DMS 273 treated with DMSO at 0.1 percent for 48 hours (cell line): Measurements from ENCODE around the gene KCNQ1.

Experiments used
- DNase-seq: peaks from one replicate; lab custom pipeline; 2025; lab: John Stamatoyannopoulos, UW

The KCNQ1 gene

DNA sequence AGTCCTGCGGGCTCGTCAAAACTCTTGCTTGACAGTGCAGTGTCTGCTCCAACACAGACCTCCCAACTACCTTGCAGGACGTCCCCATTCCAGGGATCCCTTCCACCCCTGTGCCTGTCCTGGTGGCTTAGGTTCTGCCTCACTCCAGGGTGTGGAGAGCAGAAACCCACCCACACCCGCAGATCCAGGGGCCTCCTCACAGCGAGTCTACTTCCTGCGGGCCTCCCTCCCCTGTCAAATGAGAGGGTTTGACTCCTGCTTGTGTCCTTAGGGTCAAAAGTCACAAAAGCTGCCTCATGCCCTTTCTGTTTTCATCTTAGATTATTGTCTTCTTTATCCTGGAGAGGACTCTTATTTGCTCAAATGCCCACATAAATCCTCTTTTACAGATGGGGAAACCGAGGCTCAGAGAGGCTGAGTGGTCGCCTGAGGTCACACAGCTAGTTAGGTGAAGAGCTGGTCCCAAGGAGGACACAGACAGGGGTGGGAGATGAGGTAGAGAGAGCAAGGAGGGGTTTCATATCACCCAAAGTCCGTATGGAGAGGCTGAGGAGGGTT lies 336.1 kb downstream of the KCNQ1 start:
- no peak for DNase-seq

DNA sequence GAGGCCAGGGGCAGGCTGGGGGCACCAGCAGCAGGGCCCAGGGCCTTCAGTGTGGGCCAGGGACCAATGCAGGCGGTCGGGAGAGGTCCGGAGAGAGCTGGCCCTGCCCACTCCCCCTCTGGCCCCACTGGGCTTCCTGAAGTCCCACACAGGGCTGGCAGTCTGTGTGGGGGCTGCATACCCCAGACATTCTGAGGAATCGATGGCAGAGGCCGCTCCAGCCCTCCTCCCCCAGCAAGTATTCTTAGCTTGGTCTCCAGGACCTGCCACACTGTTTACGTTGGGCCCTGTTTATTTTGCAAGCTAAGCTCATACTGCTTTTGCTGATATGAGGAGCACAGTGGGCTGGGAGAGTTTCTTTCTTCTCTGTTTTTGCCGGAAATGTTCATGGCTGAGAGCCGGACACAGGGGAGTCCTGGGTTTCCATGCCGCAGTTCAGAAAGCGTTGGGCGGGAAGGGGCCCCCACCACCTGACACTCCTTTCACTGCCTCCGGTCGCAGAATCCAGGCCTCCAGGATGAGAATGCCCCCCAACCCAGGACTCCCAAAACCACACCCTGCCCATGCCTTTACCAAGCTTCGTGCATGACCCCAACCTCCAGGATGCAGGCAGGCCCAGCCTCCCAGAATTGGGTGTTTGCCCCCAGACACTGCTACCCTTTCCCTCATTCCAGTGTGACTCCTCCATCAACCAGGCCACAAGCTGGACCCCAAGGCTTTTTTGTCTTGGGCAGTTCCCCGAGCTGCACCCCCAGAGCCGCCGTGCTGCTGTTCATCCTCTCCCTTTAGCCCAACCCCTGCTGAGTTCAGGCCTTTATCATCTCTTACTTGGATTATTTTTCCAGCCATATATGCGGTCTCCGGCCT lies 336.8 kb downstream of the KCNQ1 start:
- no peak for DNase-seq

DNA sequence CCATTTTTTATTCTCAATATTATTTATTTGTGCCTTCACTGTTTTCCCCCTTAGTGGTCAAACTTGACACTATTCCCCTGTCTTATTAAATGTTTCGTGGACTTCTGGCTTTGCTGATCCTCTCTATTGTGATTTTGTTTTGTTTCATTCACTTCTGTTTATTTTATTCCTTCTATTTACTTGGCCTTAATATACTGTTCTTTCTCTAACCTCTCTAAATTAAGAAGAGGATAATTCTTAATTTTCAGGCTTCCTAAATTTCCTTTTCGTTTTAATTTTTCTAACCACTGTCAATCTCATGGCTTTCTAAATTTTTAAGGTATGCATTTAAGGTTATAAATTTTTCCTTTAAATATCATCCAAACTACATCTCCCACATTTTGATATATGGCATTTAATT lies 338.0 kb downstream of the KCNQ1 start:
- no peak for DNase-seq

DNA sequence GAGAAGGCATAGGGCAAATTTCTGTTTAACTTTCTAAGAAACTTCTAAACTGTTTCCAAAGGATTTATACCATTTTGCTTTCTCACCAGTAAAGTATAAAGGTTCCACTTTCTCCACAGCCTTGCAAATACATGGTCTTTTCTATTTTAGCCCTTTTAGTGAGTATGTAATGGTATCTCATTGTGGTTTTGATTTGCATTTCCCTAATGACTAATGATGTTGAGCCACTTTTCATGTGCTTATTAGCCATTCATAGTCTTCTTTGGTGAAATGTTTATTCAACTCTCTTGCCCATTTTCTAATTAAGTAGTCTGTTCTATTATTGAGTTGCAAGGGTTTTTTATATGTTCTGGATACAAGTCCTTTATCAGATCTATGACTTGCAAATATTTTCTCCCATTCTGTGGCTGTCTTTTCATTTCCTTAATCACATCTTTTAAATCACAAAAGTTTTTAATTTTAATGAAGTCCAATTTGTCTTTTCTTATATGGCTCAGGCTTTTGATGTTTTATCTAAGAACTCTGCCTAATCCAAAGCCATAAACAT lies 338.8 kb downstream of the KCNQ1 start:
- DNase-seq, result no peak

DNA sequence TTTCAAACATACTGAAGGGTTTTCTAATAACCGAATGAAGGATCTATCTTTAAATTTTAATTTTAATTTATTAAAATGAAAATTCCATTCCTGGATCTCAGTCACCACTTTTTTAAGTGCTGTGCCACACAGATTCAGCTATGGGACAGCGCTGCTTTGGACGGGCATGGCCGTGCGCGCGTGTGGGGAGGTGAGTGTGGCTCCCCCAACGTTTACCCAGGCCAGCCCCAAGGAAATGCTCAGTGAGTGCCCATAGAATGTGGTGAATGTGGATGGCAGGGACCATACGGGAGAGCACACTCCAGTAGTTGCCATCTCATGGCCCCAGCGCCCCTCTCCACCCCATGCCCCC lies 343.0 kb downstream of the KCNQ1 start:
- no peak for DNase-seq

DNA sequence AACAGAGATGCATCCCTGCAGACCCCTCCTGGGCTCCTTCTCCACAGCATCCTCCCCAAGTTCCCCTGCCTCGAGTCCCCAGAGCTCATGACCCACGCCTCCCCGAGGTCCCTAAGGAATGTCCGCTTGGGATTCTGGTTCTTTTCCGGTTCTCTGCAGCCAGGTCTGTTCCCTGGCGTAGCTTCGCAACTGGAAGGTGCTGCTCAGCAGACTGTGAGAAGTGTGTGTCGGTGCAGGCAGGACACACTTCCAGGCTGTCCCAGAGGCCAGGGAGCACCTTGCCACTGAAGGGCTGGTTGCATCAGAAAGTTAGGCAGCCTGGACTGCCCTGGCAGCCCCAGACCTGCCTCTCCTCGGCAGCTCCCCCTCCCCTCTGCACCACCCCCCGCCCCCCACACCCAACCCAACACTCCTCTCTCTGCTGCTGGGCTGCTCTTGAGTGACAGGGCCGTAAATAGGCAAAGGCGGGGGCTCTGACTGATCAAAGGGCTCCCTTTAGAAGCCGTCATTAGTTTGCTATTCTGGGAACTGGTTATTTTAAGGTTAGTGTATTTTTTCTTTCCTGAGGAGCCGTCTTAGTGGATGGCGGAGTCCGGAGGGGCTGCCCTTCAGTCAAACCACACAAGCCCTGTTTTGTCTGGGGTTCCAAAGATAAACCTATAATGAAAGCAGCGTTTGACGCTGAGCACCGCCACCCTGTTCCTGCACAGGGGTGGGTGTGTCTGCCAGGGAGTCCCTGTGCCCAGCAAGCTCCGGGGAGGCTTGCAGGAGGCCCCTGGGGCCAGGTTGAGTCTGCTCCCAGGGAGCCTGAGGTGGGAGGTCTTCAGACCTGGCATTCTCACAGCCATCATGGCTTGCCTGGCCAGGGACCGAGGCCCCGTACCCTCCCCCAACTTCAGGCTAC lies 343.6 kb downstream of the KCNQ1 start:
- DNase-seq, result no peak

DNA sequence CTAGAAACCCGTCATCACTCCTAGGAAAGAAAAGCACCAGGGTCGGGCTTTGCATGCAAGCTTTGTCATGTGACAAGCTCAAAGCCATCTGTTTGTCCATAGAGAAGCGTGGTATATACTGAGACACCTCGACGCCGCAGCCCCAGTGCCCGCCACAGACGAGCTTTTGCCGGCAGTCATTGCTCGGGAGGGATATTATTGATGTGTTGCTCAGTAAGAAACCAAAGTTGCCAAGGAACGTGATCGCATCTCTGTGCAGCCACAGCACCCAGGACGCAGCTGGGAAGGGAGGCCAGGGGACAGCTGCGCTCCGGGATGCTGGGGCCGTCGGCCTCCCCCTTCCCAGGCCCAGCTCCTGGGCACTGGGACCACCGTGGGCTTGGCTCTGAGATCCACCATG lies 344.5 kb downstream of the KCNQ1 start:
- DNase-seq, result no peak

DNA sequence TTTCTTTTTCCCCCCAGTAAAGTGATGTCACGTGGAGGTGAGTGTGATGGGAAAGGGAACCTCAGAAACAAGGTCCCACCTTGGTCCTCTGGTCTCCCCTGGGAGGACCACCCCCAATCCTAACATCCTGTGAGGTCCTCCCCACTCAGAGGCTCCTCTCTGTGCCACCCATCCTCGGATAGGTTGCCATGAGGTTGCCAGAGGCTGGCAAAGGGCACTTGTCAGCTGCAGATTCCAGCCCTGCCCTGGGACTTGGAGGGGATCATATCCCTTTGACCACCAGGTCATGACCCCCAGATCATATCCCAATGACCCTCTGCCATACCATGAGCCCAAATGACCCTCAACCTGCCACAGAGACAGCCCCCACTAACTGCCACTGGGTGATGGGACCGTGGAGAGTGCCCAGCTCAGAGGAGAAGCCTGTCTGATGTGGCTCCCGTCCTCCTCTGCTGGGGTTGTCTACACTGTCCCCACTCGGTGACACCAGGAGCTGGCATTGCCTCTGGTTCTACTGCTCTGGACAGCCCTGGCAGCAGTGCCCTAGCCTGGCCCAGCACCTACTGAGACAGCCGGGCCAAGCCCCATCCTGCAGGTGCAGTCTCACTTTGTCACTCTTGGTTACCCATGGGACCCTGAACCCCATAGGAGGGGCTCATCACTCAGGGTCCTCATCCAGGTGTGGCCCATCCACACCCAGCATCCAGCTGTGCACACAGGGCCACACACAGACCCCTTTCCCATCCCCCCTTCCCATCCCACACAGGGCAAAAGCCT lies 345.2 kb downstream of the KCNQ1 start:
- no peak for DNase-seq

DNA sequence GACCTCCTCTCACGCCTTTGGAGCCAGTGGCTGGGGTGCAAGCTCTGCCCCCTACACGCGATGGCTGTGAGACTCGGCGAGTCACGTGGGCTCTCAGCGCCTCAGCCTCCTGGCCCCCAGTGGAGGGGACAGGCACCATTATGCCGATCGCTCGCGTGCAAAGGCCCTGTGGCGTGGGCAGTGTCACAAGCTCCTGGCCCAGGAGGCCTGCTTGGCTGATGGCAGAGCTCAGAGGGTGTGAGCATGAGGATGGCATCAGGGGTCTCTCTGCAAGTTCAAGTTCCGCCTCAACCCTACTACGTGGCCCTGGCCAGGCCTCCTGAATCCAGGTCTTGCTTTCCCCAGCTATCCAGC lies 345.7 kb downstream of the KCNQ1 start:
- no peak for DNase-seq

DNA sequence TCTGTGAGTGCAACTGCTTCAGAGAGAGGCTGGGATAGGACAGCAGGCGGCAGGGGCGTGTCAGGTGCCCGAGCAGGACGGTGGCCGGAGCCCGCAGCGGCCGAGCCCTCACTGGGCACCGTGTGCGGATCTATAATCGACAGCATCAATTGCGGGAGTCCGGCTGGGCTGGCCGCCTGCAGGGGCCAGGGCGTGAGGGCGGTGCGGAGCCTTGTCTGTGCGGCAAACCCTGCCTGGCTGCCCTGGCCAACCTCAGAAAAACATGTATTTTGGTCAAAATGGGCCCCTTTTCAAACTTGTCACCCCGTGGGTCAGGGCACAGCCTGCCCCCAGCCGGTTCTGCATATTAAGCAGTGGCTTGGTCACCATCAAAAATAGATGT lies 346.3 kb downstream of the KCNQ1 start:
- no peak for DNase-seq

DNA sequence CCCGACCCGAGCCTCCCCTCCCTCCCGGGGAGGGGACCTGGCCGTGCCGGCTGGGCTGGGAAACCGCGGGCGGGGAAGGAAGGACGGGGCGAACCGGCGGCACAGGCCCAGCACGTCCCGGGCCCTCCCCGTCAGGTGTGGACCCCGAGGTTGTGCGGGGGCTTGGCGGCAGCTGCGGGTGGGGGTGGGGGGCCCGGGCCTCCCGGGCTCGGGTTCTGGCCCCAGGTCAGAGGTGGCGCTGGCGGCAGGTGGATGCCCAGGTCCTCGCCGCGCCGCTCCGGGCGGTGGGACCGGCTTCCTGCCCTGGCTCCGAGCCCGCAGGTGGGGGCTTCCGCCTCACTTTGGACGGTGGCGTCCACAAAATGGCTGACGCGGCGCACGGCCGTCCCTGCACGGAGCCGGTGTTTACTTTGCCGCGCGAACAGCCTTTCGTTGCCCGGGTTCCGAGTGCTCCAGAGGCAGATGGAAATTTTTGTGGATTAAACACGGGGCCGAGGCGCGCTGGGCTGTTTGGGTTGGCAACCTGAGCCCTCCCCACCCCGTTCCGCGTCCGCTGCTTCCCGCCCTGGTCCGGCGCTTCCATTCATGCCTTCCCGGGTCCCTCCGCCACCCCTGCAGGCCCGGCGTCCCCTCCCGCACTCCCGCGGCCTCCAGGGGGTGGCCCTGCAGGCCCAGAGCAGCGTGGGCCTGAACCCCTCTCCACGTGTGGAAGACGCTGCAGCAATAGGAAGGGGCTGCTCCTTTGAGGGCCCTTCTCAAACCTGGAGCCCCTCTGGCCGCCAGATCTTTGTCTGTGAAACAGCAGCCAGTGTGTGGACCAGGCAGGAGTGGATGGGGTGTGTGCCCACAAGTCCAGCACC lies 346.9 kb downstream of the KCNQ1 start:
- no peak for DNase-seq

DNA sequence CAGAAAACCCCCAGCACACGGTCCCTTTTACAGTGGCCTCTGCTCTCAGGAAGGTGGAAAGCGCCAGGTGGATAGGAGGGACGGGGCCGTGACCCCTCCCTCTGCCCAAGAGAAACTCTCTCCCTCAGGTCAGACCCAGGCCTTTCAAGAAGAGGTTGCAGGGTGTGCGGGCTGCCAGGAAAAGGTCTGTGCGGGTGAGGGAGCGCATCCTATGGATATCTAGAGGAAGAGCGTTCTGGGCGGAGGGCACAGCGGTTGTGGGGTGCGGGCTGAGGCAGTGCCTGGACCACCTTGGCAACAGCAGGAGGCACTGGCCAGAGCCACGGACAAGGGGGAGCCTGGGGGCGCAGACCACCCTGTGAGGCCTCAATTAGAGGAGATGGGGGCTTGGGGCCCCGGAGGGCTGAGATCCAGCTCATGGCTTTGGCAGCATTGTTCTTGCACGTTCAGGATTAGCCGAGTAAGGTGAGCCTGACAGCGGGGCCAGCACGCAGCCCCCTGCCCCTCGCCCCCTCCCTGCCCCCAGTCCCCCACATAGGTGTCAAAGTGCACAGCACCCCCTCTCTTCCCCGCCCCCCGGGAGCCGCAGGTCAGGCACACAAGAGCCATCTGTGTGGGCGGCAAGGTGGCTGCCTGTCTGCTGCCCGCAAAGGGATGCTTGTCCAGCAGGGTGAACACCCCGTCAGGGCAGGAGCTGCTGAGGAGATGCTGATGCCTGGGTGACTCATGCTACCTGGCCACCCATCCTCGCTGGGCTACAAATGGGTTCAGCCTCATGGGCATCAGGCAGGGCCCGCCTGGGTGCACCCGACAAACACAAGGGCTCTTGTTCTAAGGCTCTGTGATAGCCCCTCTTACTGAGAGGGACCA lies 347.8 kb downstream of the KCNQ1 start:
- no peak for DNase-seq

DNA sequence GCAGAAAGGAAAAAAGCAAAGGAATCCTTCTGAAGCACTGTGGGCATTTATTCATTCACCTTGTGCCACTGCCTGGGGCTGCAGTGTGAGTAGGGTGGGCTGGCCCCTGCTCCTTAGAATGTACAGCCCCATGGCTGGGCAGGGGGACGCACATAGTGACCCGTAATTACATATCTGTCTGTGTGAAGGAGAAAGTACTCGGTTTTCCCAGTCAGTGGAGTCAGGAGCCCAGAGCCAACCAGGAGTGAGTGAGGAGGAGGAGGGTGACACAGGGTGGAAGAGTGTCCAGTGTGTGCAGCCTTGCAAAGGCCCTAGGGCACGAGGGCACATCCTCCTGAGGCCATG lies 348.9 kb downstream of the KCNQ1 start:
- no peak for DNase-seq

DNA sequence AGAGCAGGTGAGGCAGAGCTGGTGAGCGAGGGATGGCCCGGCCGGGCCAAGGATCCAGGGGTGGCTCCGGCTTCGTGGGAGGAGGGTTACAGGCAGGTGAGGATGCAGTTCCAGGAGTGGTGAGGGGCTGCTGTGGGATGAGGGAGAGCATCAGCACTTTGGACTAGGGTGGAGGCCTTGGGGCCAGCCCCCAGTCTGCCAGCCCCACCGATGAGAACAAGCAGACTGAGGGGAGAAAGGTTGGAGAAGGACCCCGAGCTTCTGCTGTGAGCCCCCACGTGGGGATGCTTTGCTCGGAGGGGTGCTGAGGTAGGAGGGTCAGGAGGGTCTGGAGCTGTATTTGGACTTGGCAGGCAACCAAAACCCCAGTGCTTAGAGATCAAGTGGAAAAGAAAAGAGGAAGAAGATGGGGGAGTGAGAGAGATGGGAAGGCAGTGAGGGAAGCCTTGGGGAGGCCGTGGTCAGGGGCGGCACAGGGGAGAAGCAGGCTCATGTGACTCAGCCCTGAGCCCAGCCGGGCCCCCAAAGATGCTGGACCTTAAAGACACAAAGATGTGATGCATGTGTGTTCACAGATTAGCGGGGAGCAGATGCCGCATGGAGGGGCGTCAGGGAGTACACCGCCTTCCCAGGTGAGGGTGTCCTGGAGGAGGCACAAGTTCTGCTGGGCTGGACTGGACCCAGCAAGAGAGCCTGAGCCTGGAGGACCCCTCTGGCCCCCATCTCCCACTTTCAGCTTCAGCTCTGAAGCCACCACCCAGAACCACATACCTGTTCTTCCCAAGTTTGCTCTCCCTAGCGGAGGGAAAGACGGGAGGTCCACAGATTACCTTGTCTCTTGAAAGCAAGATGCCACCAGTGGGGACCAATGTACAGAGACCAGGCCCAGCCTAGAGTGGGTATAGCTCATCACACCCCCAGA lies 349.5 kb downstream of the KCNQ1 start:
- no peak for DNase-seq

DNA sequence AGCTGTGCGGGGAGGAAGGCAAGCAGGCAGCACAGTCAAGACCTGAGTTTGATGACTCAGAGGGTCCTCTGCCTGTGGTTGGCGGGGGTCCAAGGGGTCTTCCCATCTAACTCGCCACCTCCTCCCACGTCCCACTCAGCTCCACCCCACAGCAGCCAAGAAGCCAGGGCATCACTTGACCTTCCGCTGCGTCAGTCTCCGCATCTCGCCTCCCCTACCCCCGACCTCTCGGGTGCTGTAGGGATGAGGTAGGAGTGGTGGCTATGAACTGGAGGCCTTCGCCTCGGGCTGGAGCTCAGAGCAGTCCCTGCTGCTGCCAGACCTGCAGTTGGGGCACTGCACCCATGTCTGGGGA lies 350.1 kb downstream of the KCNQ1 start:
- no peak for DNase-seq

DNA sequence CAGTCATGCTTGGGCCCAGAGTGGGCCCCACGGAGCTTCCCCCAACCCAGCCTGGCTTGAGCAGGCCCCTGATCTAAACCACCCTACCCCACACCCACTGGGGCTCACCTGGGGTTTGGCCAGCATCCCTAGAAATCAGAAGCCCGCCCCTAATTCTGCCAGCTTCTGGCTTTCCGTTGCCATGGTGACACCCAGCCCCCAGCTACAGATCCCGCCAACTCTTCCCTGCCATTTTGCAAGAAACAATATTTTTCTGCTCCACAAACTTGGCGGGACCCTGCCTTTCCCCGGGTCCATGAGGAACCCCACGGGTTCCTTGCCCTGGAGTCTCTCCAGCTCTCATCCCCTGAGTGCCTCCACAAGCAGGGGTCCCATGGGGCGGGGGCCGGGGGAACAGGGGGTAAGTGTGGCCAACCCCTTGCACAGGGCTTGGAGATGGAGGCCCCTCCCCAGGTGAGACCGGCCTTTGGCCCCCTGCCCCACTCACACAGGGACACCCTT lies 350.7 kb downstream of the KCNQ1 start:
- DNase-seq, result no peak

DNA sequence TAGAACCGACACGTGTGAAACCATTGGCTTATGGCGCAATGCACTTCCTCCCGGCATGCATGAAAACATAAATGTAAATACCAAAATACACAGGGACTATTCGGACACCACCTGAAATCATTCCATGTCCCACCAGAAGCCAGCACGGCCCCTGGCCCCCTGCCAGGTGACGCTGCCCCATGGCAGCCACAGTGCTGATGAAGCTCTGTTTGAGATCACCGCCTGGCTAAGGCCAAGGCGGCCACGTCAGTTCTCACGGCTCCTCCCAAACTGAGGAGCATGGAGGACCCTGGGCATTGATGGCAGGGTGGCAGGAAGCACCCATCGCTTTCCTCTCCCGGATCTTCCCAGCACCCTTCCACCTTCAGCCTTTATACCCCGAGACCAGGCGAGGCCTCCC lies 351.3 kb downstream of the KCNQ1 start:
- DNase-seq, result no peak

DNA sequence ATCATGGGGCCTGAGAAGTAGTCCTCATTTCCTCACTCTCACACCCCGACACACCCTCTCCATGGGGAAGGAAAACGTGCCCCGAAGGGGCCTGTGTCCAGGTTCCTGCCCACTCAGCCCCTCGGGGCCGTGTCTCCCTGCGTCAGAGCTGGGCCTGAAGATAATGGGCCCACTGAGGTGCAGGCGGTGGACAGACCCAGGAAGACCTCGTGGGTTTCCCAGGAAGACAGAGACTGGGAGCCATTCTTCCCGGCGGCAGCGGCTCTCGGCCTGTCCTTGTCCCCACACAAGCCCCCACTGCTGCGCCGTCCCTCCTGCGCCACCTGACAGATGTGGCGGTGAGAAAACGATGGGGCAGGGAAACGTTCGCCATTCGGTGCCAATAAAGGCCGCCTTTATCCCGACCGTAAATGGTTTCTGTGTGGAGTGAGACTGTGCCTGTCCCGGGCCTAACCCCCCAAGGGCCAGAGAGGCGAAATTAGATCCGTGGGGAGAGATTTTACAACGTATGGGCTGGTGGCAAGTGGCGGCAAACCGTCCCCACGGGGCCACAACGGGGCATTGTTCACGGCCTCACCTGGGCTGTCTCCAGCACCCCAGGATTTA lies 351.8 kb downstream of the KCNQ1 start:
- no peak for DNase-seq
